H1 (cell line): ENCODE data around the gene BAK1. TPM values are rescaled to one million over a fixed set of nuclear protein-coding genes. Genes with fewer than 3 reads are reported as not detected.

ENCODE experiments used
- EGR1 ChIP-seq: IDR thresholded peaks from 2 replicates; pipeline ENCODE4 v1.6.1; 2011; ENCODE audit warnings: low read depth, low read length, borderline replicate concordance
- GTF2F1 ChIP-seq: IDR thresholded peaks from 2 replicates; pipeline ENCODE4 v1.6.1; 2012; ENCODE audit warnings: low read depth, low read length, improper control_type of control experiment, borderline replicate concordance
- NRF1 ChIP-seq: IDR thresholded peaks from 2 replicates; pipeline ENCODE4 v1.6.1; 2011; ENCODE audit warnings: mild to moderate bottlenecking, low read depth, low read length, improper control_type of control experiment
- POLR2AphosphoS5 ChIP-seq: IDR thresholded peaks from 2 replicates; pipeline ENCODE4 v1.6.1; 2011; ENCODE audit warnings: low read depth, low read length
- SP2 ChIP-seq: IDR thresholded peaks from 2 replicates; pipeline ENCODE4 v1.6.1; 2012; ENCODE audit warnings: mild to moderate bottlenecking, low read length, inconsistent platforms
- SP4 ChIP-seq: IDR thresholded peaks from 2 replicates; pipeline ENCODE4 v1.6.1; 2012; ENCODE audit warnings: low read length, inconsistent platforms
- polyA plus RNA-seq, 7 experiments: library from polyadenylated mRNA; depleted of rRNA in 3 of 7; stranded (reverse) in 5 of 7; unstranded in 2 of 7; fragments of >200 nt in 5 of 7; fragments of 200-250 nt in 2 of 7; gene quantifications; 1 replicate in 5 of 7; 2 replicates in 1 of 7; 4 replicates in 1 of 7; pipeline versions ENCODE4 v1.2.1 to v1.2.3, GENCODE V29; 2011 to 2013; ENCODE audit warnings: missing spikeins in 2 of 7, mixed read lengths in 2 of 7
- total RNA-seq: library from RNA; stranded (reverse); fragmentation: NEBNext Ultra II Directional; extraction: Animal tissue kit (Norgen Biotek cat#: 25700); gene quantifications from 2 replicates; pipeline ENCODE4 v1.2.1, GENCODE V29; 2021

The BAK1 gene
- total and polyA plus RNA-seq, 2 of the 8 experiments (the other 6 are each of a cell fraction or from before 2014, with no cell fraction given): 43.3 to 43.4 TPM

- TF ChIP-seq SP4 (no peak), NRF1 (no peak), EGR1 (no peak), SP2 (no peak), GTF2F1 (no peak), POLR2AphosphoS5 (no peak)
These were observed 30.2 kb downstream of the BAK1 start (continued) for GRCh38 chr6:33549896-33550295.
